ENCODE data around the gene TBX19. TPM values are rescaled to one million over a fixed set of nuclear protein-coding genes. Genes with fewer than 3 reads are reported as not detected.

Gene TBX19
- total RNA-seq, 2 donors from 2014 or later: 2.2 to 2.5 TPM

- no peaks in the 10 kb centered on the region for H3K36me3 Mint-ChIP-seq (ENCODE audit: low read depth)
- Histone ChIP-seq H3K9me3 (ENCODE audit: control insufficient read depth, low read length) (no peaks in the 10 kb centered on the region), H3K4me3 (ENCODE audit: low read length) (no peak overlapping the region), H3K36me3 (ENCODE audit: control insufficient read depth, insufficient read depth, low read length) (no peaks in the 10 kb centered on the region), H3K9ac (ENCODE audit: extremely low read depth, low read length, poor library complexity, severe bottlenecking) (no peak overlapping the region), H3K4me1 (ENCODE audit: control insufficient read depth, insufficient read depth, low read length) (no peaks in the 10 kb centered on the region), H3K27me3 (ENCODE audit: control insufficient read depth, insufficient read depth, low read length, poor library complexity, severe bottlenecking) (no peaks in the 10 kb centered on the region), H3K27ac (ENCODE audit: low read depth, low read length) (no peak overlapping the region)
- no peak overlapping the region for H3K4me3 Mint-ChIP-seq
- 88 to 94% methylated on average over 2 to 12 of the region's 12 CpGs for WGBS, 2 experiments (ENCODE audit: insufficient coverage in 1 of 2, insufficient read length in 1 of 2)
- no peaks in the 10 kb centered on the region for H3K27me3 Mint-ChIP-seq (ENCODE audit: insufficient read depth)
- H3K27ac Mint-ChIP-seq: no peak overlapping the region
- no peaks in the 10 kb centered on the region for H3K9me3 Mint-ChIP-seq
- TF ChIP-seq CTCF (conservative IDR thresholded peaks at IDR 0.05): no peak
- no peak for DNase-seq
- peaks cover 4% of the 10 kb centered on the region for H3K4me1 Mint-ChIP-seq
These were observed 32.3 kb downstream of the TBX19 start for GRCh38 chr1:168312718-168313604.

GRCh38 chr1:168316142-168316541 lies 35.5 kb downstream of the TBX19 start:
- Mint-ChIP-seq H3K9me3 (no peaks in the 10 kb centered on the region), H3K36me3 (ENCODE audit: low read depth) (no peaks in the 10 kb centered on the region), H3K4me1 (peaks cover 14% of the 10 kb centered on the region), H3K27me3 (ENCODE audit: insufficient read depth) (no peaks in the 10 kb centered on the region), H3K27ac (no peak overlapping the region), H3K4me3 (no peak overlapping the region)
- H3K27ac ChIP-seq (ENCODE audit: low read depth, low read length): no peak overlapping the region
- no peaks in the 10 kb centered on the region for H3K9me3 ChIP-seq (ENCODE audit: control insufficient read depth, low read length)
- no peaks in the 10 kb centered on the region for H3K4me1 ChIP-seq (ENCODE audit: control insufficient read depth, insufficient read depth, low read length)
- no peak for DNase-seq
- H3K9ac ChIP-seq (ENCODE audit: extremely low read depth, low read length, poor library complexity, severe bottlenecking): no peak overlapping the region
- no peak for TF ChIP-seq CTCF (conservative IDR thresholded peaks at IDR 0.05)
- 91% methylated on average over 1 of the region's 1 CpG; no CpG with 5 or more reads in 1 of the 2 experiments for WGBS, 2 experiments (ENCODE audit: insufficient coverage in 1 of 2, insufficient read length in 1 of 2)
- no peaks in the 10 kb centered on the region for H3K27me3 ChIP-seq (ENCODE audit: control insufficient read depth, insufficient read depth, low read length, poor library complexity, severe bottlenecking)
- no peak overlapping the region for H3K4me3 ChIP-seq (ENCODE audit: low read length)
- no peaks in the 10 kb centered on the region for H3K36me3 ChIP-seq (ENCODE audit: control insufficient read depth, insufficient read depth, low read length)

- H3K4me3 ChIP-seq (ENCODE audit: low read length): no peak overlapping the region
- Mint-ChIP-seq H3K4me1 (peaks cover 14% of the 10 kb centered on the region), H3K27ac (no peak overlapping the region), H3K4me3 (no peak overlapping the region), H3K27me3 (ENCODE audit: insufficient read depth) (no peaks in the 10 kb centered on the region), H3K36me3 (ENCODE audit: low read depth) (no peaks in the 10 kb centered on the region), H3K9me3 (no peaks in the 10 kb centered on the region)
- H3K36me3 ChIP-seq (ENCODE audit: control insufficient read depth, insufficient read depth, low read length): no peaks in the 10 kb centered on the region
- H3K4me1 ChIP-seq (ENCODE audit: control insufficient read depth, insufficient read depth, low read length): no peaks in the 10 kb centered on the region
- H3K27ac ChIP-seq (ENCODE audit: low read depth, low read length): no peak overlapping the region
- H3K9me3 ChIP-seq (ENCODE audit: control insufficient read depth, low read length): no peaks in the 10 kb centered on the region
- WGBS, 2 experiments (ENCODE audit: insufficient coverage in 1 of 2, insufficient read length in 1 of 2): 97 to 100% methylated on average over 1 to 4 of the region's 4 CpGs
- TF ChIP-seq CTCF (conservative IDR thresholded peaks at IDR 0.05): no peak
- DNase-seq: no peak
- no peaks in the 10 kb centered on the region for H3K27me3 ChIP-seq (ENCODE audit: control insufficient read depth, insufficient read depth, low read length, poor library complexity, severe bottlenecking)
- no peak overlapping the region for H3K9ac ChIP-seq (ENCODE audit: extremely low read depth, low read length, poor library complexity, severe bottlenecking)
These were observed 36.6 kb downstream of the TBX19 start for GRCh38 chr1:168317309-168317708.

Measured in endodermal cell (in vitro differentiated cells).